SJCRH30 (cell line): ENCODE data around the gene KCNIP4. TPM values are rescaled to one million over a fixed set of nuclear protein-coding genes. Genes with fewer than 3 reads are reported as not detected.

Source experiments
- DNase-seq, 2 experiments: peaks; one replicate each; pipeline ENCODE4 v3.0.0-alpha.2; 2015 to 2020
- H3K27ac ChIP-seq: fragments of 250-450 bp; sonication (Bioruptor Pico); 2 replicates; pipeline ENCODE4 v1.5.1; 2020; ENCODE audit warnings: mild to moderate bottlenecking, moderate library complexity
- H3K27me3 ChIP-seq: fragments of 250-450 bp; sonication (Bioruptor Pico); 2 replicates; pipeline ENCODE4 v1.5.1; 2020; ENCODE audit warnings: mild to moderate bottlenecking, moderate library complexity
- H3K36me3 ChIP-seq: fragments of 250-450 bp; sonication (Bioruptor Pico); 2 replicates; pipeline ENCODE4 v1.5.1; 2020; ENCODE audit warnings: mild to moderate bottlenecking, moderate library complexity
- H3K4me1 ChIP-seq: fragments of 250-450 bp; sonication (Bioruptor Pico); 2 replicates; pipeline ENCODE4 v1.5.1; 2020; ENCODE audit warnings: mild to moderate bottlenecking, moderate library complexity
- H3K4me3 ChIP-seq: fragments of 250-450 bp; sonication (Bioruptor Pico); 2 replicates; pipeline ENCODE4 v1.5.1; 2020; ENCODE audit warnings: mild to moderate bottlenecking, moderate library complexity
- H3K9me3 ChIP-seq: fragments of 250-450 bp; sonication (Bioruptor Pico); replicated peaks from 2 replicates; pipeline ENCODE4 v1.5.1; 2020; ENCODE audit warnings: mild to moderate bottlenecking, moderate library complexity
- total RNA-seq: library from RNA; depleted of rRNA; stranded (reverse); fragments of >200 nt; shearing (Covaris generic); gene quantifications from 2 replicates; pipeline ENCODE4 v1.2.3, GENCODE V29; 2014

Gene KCNIP4
- total RNA-seq, 1 experiment from 2014 or later = 0.67 TPM

- H3K36me3 ChIP-seq = no peaks in the 10 kb centered on the region
- peaks cover 5% of the 10 kb centered on the region for H3K4me1 ChIP-seq
- H3K4me3 ChIP-seq = no peak overlapping the region
- H3K9me3 ChIP-seq = no peaks in the 10 kb centered on the region
- H3K27ac ChIP-seq = no peak overlapping the region
- no peaks in the 10 kb centered on the region for H3K27me3 ChIP-seq
- no peak for DNase-seq
These were observed 491.3 kb downstream of the KCNIP4 start for GRCh38 chr4:21457086-21457840.

GRCh38 chr4:21454831-21455230, 493.7 kb downstream of the KCNIP4 start:
- Histone ChIP-seq H3K4me1 (peaks cover 19% of the 10 kb centered on the region), H3K27me3 (no peaks in the 10 kb centered on the region), H3K4me3 (no peak overlapping the region), H3K9me3 (no peaks in the 10 kb centered on the region), H3K27ac (no peak overlapping the region), H3K36me3 (no peaks in the 10 kb centered on the region)
- DNase-seq = no peak

DNA sequence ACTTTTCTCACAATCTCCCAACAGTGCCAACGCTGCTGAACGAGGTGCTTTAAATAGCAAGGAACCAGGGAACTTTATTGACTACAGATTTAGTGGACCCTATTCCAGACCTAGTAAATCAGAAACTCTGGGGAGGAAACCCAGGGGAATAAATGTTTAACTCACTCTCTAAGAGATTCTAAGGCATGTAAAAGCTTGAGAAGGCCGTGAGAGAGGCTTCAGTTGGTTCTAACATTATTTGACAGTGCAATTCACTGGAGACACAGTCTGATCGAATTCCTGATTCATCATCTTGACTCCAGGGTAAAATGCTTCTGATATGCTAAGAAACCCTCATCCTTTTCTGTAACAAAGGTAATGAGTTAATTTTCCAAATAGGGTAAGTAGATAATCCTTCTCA, 494.4 kb downstream of the KCNIP4 start:
- Histone ChIP-seq H3K4me3 (no peak overlapping the region), H3K9me3 (no peaks in the 10 kb centered on the region), H3K4me1 (peaks cover 19% of the 10 kb centered on the region), H3K27me3 (no peaks in the 10 kb centered on the region), H3K36me3 (no peaks in the 10 kb centered on the region), H3K27ac (no peak overlapping the region)
- no peak for DNase-seq

DNA sequence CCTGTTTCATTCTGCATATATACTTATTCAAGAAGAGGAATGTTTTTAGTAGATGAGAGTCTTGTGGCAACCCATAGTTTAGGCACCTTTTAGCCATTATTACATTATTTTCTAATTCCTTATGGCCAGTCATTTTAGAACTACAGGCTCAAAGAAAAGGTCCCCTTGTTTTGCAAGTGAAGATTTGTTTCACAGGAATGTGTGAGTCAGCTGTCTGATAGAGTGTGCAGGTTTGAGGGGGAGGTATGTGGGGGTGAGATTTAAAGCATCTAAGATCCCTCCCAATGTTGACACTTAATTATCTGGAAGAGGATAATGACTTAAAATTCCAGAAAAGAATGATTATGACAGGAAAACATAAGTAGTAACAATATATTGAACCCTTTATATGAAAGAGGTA, 495.6 kb downstream of the KCNIP4 start:
- DNase-seq = no peak
- H3K27ac ChIP-seq = no peak overlapping the region
- H3K36me3 ChIP-seq = no peaks in the 10 kb centered on the region
- no peaks in the 10 kb centered on the region for H3K9me3 ChIP-seq
- peaks cover 19% of the 10 kb centered on the region for H3K4me1 ChIP-seq
- H3K27me3 ChIP-seq = no peaks in the 10 kb centered on the region
- no peak overlapping the region for H3K4me3 ChIP-seq

GRCh38 chr4:21451032-21451431, 497.5 kb downstream of the KCNIP4 start:
- no peak overlapping the region for H3K27ac ChIP-seq
- H3K9me3 ChIP-seq = no peaks in the 10 kb centered on the region
- H3K4me3 ChIP-seq = no peak overlapping the region
- no peaks in the 10 kb centered on the region for H3K27me3 ChIP-seq
- DNase-seq = peak; percentile 50 to 76
- H3K4me1 ChIP-seq = peaks cover 19% of the 10 kb centered on the region
- no peaks in the 10 kb centered on the region for H3K36me3 ChIP-seq

- Histone ChIP-seq H3K27ac (no peak overlapping the region), H3K4me3 (no peak overlapping the region), H3K9me3 (no peaks in the 10 kb centered on the region), H3K27me3 (no peaks in the 10 kb centered on the region), H3K4me1 (peaks cover 19% of the 10 kb centered on the region), H3K36me3 (no peaks in the 10 kb centered on the region)
- no peak for DNase-seq
These were observed 498.2 kb downstream of the KCNIP4 start for GRCh38 chr4:21450331-21450730.

- H3K9me3 ChIP-seq = no peaks in the 10 kb centered on the region
- no peak for DNase-seq
- H3K27ac ChIP-seq = no peak overlapping the region
- no peaks in the 10 kb centered on the region for H3K36me3 ChIP-seq
- H3K4me3 ChIP-seq = no peak overlapping the region
- no peaks in the 10 kb centered on the region for H3K27me3 ChIP-seq
- peaks cover 14% of the 10 kb centered on the region for H3K4me1 ChIP-seq
These were observed 501.1 kb downstream of the KCNIP4 start for GRCh38 chr4:21447301-21448054.

DNA sequence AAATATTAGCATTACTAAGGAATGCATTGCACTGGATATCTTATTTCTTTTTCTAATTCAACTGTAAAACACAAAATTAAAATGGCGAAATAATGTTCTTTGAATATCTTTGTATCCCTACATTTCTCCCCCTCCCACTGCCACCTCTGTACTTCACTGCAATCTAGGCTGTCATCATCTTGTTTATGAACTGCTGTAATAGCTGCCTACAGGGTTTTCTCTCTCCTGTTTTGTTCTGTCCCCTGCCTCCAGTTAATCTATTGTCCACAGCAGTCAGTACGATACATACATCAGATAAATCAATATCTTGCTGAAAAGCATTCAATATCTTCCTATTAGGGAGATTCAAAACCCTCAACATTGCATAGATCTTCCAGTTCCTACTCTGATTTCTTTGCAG, 528.4 kb downstream of the KCNIP4 start:
- no peaks in the 10 kb centered on the region for H3K9me3 ChIP-seq
- no peak overlapping the region for H3K4me3 ChIP-seq
- H3K36me3 ChIP-seq = no peaks in the 10 kb centered on the region
- no peak overlapping the region for H3K27ac ChIP-seq
- no peaks in the 10 kb centered on the region for H3K27me3 ChIP-seq
- no peak for DNase-seq
- no peaks in the 10 kb centered on the region for H3K4me1 ChIP-seq

GRCh38 chr4:21415728-21416127, 532.8 kb downstream of the KCNIP4 start:
- H3K27ac ChIP-seq = no peak overlapping the region
- H3K36me3 ChIP-seq = no peaks in the 10 kb centered on the region
- no peaks in the 10 kb centered on the region for H3K4me1 ChIP-seq
- no peaks in the 10 kb centered on the region for H3K9me3 ChIP-seq
- no peaks in the 10 kb centered on the region for H3K27me3 ChIP-seq
- no peak overlapping the region for H3K4me3 ChIP-seq
- no peak for DNase-seq

GRCh38 chr4:21413807-21414370, 534.7 kb downstream of the KCNIP4 start:
- Histone ChIP-seq H3K4me3 (no peak overlapping the region), H3K4me1 (no peaks in the 10 kb centered on the region)

DNA sequence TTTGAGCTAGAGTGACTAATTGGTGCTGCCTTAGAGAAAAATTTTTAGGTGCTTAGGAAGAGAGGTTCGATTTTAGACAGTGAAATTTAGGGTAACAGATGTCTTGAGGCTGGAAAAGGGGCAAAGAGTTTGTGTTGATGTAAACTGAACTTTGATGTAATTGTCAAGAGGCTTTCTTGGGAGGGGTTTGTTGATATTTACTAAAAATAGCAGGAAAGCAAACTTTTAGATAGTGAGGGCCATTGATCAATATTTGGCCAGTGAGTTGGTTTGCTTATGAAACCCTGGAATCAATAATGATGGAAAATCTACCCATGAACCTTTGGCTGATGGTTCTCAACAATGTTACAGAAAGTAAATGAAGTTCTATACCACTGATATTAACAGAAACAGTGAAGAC, 537.5 kb downstream of the KCNIP4 start:
- no peak for DNase-seq
- Histone ChIP-seq H3K9me3 (no peaks in the 10 kb centered on the region), H3K4me1 (no peaks in the 10 kb centered on the region), H3K36me3 (no peaks in the 10 kb centered on the region), H3K27me3 (peaks cover 4% of the 10 kb centered on the region; the same call in 1 of the 2 replicates), H3K4me3 (no peak overlapping the region), H3K27ac (no peak overlapping the region)

More at GRCh38 chr4:21413807-21414370, 534.7 kb downstream of the KCNIP4 start:
- Histone ChIP-seq H3K9me3 (no peaks in the 10 kb centered on the region), H3K27me3 (no peaks in the 10 kb centered on the region), H3K27ac (no peak overlapping the region), H3K36me3 (no peaks in the 10 kb centered on the region)
- DNase-seq = no peak

DNA sequence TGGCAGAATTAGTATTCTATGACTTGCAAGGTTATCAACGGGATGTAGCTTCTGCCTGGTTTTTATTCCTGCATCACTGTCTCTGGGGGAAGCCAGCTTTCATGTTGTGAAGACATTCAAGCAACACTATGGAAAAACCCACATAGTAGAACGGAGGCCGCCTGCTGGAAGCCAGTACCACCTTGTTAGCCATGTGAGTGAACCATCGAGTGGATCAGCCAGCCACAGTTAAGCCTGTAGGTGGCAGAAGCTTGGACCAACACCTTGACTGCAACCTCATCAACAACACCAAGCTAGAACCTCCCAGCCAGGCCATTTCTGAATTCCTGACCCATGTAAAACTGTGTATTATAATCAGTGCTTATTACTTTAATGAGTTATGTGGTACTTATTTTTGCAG, 538.2 kb downstream of the KCNIP4 start:
- Histone ChIP-seq H3K4me3 (no peak overlapping the region), H3K36me3 (no peaks in the 10 kb centered on the region), H3K27me3 (peaks cover 4% of the 10 kb centered on the region; the same call in 1 of the 2 replicates), H3K27ac (no peak overlapping the region), H3K9me3 (no peaks in the 10 kb centered on the region), H3K4me1 (no peaks in the 10 kb centered on the region)
- DNase-seq = no peak

DNA sequence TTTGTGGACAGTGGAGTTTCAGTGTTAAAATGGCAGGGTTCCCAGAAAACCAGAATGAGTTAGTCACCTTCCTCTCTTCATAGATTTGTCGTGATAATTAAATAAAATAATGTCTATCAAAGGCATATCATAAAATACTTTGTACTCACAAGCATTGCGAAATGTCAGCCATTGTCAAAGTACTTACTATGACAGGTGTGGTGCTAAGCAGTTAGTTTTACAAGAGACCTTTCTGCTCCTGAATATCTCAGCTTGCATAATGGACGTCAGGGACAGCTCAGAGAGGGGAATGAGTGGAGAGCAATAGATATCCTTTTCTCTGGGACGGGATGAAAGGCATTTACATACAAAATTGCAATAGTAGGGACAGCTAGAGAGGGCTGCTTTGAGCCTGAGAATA, 560.9 kb downstream of the KCNIP4 start:
- H3K36me3 ChIP-seq = no peaks in the 10 kb centered on the region
- no peak overlapping the region for H3K27ac ChIP-seq
- H3K9me3 ChIP-seq = no peaks in the 10 kb centered on the region
- no peak for DNase-seq
- no peaks in the 10 kb centered on the region for H3K4me1 ChIP-seq
- no peak overlapping the region for H3K4me3 ChIP-seq
- no peaks in the 10 kb centered on the region for H3K27me3 ChIP-seq

- Histone ChIP-seq H3K36me3 (no peaks in the 10 kb centered on the region), H3K4me1 (no peaks in the 10 kb centered on the region), H3K27me3 (no peaks in the 10 kb centered on the region), H3K27ac (no peak overlapping the region), H3K9me3 (no peaks in the 10 kb centered on the region), H3K4me3 (no peak overlapping the region)
- DNase-seq = no peak
These were observed 562.3 kb downstream of the KCNIP4 start for GRCh38 chr4:21386166-21386780.

DNA sequence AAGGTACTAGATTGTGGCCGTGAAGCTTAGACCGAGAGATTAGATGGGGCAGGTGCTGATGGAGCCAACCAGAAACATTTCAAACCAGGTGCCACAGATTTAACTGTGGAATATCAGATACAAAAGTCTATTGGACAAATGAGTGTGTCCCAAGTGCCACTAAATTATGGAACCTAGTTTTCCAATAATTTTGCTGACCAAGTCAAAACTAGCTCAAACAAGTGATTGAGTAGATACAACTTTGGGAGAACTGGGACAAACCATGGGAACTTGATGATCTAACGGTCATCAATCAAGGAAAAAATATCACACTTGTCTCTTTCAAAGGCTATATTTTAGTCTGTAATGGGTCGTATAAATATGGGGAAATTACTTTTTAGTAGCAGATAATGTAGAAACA, 562.9 kb downstream of the KCNIP4 start:
- H3K27ac ChIP-seq = no peak overlapping the region
- no peaks in the 10 kb centered on the region for H3K27me3 ChIP-seq
- no peaks in the 10 kb centered on the region for H3K36me3 ChIP-seq
- H3K9me3 ChIP-seq = no peaks in the 10 kb centered on the region
- no peaks in the 10 kb centered on the region for H3K4me1 ChIP-seq
- no peak overlapping the region for H3K4me3 ChIP-seq
- no peak for DNase-seq
